Dendritic cell treated with granulocyte-macrophage colony-stimulating factor and Interleukin-4, amounts not matched to agents 40 ng/mL and 50 ng/mL, for 4 days (primary cell): Measurements from ENCODE around the gene TPO.
"Not testable (repeated sequence)": the region's sequence is repeated elsewhere in the genome, so short reads cannot be mapped to it uniquely, and the experiment has no call there.

Source experiments
- H3K27ac Mint-ChIP-seq: one replicate; pipeline ENCODE4 v1.8.0; 2022; ENCODE audit warnings: mild to moderate bottlenecking, mixed read lengths
- H3K27me3 Mint-ChIP-seq: one replicate; pipeline ENCODE4 v1.8.0; 2022; ENCODE audit warnings: mild to moderate bottlenecking, mixed read lengths
- H3K36me3 Mint-ChIP-seq: one replicate; pipeline ENCODE4 v1.8.0; 2022; ENCODE audit warnings: low read depth, mixed read lengths
- H3K4me1 Mint-ChIP-seq: one replicate; pipeline ENCODE4 v1.8.0; 2022; ENCODE audit warnings: low read depth, mixed read lengths
- H3K4me3 Mint-ChIP-seq: one replicate; pipeline ENCODE4 v1.8.0; 2022; ENCODE audit warnings: mild to moderate bottlenecking, moderate library complexity, mixed read lengths
- H3K9me3 Mint-ChIP-seq: one replicate; pipeline ENCODE4 v1.8.0; 2022; ENCODE audit warnings: mixed read lengths
- intact Hi-C: fragments of 100-400 bp; cut with micrococcal nuclease; formaldehyde crosslinking; loops from one replicate; pipeline ENCODE4 v1.15.0; 2022

Gene TPO

GRCh38 chr2:1488851-1489250 lies 75.6 kb downstream of the TPO start:
- H3K27ac Mint-ChIP-seq, result no peak overlapping the region
- no peak overlapping the region for H3K4me3 Mint-ChIP-seq

GRCh38 chr2:1489486-1489885 lies 76.2 kb downstream of the TPO start:
- Mint-ChIP-seq H3K4me3 (no peak overlapping the region), H3K4me1 (no peaks in the 10 kb centered on the region), H3K27ac (no peak overlapping the region), H3K36me3 (no peaks in the 10 kb centered on the region), H3K9me3 (no peaks in the 10 kb centered on the region), H3K27me3 (no peaks in the 10 kb centered on the region)
- intact Hi-C loops, result no loop called here

More at GRCh38 chr2:1488851-1489250, 75.6 kb downstream of the TPO start:
- intact Hi-C loops, result no loop called here
- Mint-ChIP-seq H3K9me3 (no peaks in the 10 kb centered on the region), H3K4me1 (no peaks in the 10 kb centered on the region), H3K36me3 (no peaks in the 10 kb centered on the region), H3K27me3 (no peaks in the 10 kb centered on the region)

- H3K9me3 Mint-ChIP-seq, intact Hi-C loops, H3K4me1 Mint-ChIP-seq, H3K27ac Mint-ChIP-seq, H3K36me3 Mint-ChIP-seq, H3K27me3 Mint-ChIP-seq, H3K4me3 Mint-ChIP-seq: not testable (repeated sequence)
Measured at GRCh38 chr2:1490381-1490780, 77.1 kb downstream of the TPO start.

DNA sequence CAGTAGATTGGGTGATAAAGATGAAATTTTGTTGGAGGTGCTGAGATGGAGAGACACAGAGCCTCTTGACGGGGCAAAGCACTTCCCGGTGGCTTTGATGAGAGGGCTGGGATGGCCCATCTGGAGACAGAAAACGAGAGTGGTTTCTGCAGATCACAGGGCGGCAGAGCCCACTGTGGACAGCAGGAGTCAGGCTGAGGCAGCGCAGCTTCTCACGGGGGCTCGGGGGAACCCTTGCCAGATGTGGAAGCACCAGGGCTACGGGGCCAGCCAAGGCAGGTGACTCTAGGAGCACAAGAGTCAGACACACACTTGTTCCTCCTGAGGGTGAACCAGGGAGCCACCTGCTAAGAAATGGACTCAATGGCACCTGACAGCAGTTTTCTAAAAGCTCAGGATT lies 78.5 kb downstream of the TPO start:
- no peaks in the 10 kb centered on the region for H3K27me3 Mint-ChIP-seq
- intact Hi-C loops, result no loop called here
- H3K9me3 Mint-ChIP-seq, result no peaks in the 10 kb centered on the region
- no peak overlapping the region for H3K4me3 Mint-ChIP-seq
- H3K36me3 Mint-ChIP-seq, result no peaks in the 10 kb centered on the region
- H3K4me1 Mint-ChIP-seq, result no peaks in the 10 kb centered on the region
- no peak overlapping the region for H3K27ac Mint-ChIP-seq

DNA sequence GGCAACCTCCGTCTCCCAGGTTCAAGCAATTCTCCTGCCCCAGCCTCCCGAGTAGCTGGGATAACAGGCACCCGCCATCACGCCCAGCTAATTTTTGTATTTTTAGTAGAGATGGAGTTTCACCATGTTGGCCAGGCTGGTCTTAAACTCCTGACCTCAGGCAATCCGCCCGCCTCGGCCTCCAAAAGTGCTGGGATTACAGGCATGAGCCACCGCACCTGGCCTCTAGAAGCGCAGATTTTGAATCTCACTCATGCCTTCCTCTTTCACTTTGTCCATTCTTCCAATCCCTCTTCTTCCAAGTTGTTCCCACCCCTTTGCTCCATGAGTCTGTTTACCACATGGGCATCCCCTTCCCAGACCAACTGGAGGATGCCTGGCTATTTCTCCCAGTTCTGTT lies 79.0 kb downstream of the TPO start:
- H3K9me3 Mint-ChIP-seq, H3K4me1 Mint-ChIP-seq, H3K36me3 Mint-ChIP-seq, H3K4me3 Mint-ChIP-seq, intact Hi-C loops, H3K27me3 Mint-ChIP-seq, H3K27ac Mint-ChIP-seq: not testable (repeated sequence)

DNA sequence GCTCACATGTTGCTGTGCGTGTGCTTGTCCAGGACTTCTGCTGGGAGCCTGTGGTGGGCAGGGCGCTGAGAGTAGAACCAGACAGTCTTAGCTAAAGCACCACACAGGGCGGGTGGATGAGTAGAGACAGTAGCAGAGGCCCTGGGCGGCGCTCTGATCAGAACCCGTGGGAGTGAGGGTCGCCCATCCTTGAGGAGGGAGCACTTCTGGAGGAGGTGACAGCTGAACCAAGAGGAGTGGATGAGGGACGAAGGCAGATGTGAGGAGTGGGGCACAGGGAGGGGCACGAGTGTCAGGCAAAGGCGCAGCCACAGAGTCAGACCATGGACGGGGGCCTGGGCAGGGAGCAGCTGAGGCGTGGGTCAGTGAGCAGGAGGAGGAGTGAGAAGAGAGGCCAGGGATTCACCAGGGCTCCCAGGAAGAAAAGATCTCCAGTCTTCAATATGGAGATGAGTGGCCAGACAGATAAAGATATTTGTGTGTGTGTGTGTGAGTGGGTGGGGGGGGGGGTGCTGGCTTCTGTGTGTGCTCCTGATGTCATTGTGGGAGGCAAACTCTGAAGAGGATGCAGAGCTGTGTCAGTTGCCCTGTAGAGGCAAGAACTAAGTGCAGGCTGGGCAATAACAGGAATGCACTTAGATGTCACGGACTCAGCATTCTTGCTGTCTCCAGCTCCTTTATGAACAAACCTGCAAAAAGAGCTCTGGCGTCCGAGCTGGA lies 79.6 kb downstream of the TPO start:
- H3K27me3 Mint-ChIP-seq, result no peaks in the 10 kb centered on the region
- intact Hi-C loops, result no loop called here
- H3K27ac Mint-ChIP-seq, result no peak overlapping the region
- no peaks in the 10 kb centered on the region for H3K9me3 Mint-ChIP-seq
- H3K36me3 Mint-ChIP-seq, result no peaks in the 10 kb centered on the region
- no peak overlapping the region for H3K4me3 Mint-ChIP-seq
- no peaks in the 10 kb centered on the region for H3K4me1 Mint-ChIP-seq

DNA sequence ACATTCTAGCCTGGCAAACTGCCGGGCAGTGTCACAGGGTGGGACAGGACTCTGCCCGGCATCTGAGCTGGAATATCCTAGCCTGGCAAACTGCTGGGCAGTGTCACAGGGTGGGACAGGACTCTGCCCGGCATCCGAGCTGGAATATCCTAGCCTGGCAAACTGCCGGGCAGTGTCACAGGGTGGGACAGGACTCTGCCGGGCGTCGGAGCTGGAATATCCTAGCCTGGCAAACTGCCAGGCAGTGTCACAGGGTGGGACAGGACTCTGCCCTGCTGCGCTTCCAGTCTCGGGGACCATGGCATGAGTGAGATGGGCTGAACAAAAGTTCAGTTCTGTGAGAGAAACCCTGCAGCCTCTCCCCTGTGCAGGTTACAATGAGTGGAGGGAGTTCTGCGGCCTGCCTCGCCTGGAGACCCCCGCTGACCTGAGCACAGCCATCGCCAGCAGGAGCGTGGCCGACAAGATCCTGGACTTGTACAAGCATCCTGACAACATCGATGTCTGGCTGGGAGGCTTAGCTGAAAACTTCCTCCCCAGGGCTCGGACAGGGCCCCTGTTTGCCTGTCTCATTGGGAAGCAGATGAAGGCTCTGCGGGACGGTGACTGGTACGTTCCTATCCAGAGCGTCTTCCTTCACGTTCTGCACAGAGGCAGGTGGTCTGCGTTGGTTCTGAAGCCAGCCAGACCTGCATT lies 80.3 kb downstream of the TPO start:
- Mint-ChIP-seq H3K27me3 (no peaks in the 10 kb centered on the region), H3K9me3 (no peaks in the 10 kb centered on the region)

GRCh38 chr2:1494257-1494656 lies 81.0 kb downstream of the TPO start:
- Mint-ChIP-seq H3K9me3 (no peaks in the 10 kb centered on the region), H3K4me3 (no peak overlapping the region), H3K27me3 (no peaks in the 10 kb centered on the region), H3K27ac (no peak overlapping the region), H3K4me1 (no peaks in the 10 kb centered on the region), H3K36me3 (no peaks in the 10 kb centered on the region)
- intact Hi-C loops, result no loop called here

More for the DNA sequence above, 80.3 kb downstream of the TPO start:
- no peaks in the 10 kb centered on the region for H3K4me1 Mint-ChIP-seq
- no peak overlapping the region for H3K27ac Mint-ChIP-seq
- H3K4me3 Mint-ChIP-seq, result no peak overlapping the region
- intact Hi-C loops, result no loop called here
- H3K36me3 Mint-ChIP-seq, result no peaks in the 10 kb centered on the region

GRCh38 chr2:1494906-1495305 lies 81.6 kb downstream of the TPO start:
- H3K27me3 Mint-ChIP-seq, result no peaks in the 10 kb centered on the region
- no peak overlapping the region for H3K4me3 Mint-ChIP-seq
- no peaks in the 10 kb centered on the region for H3K4me1 Mint-ChIP-seq
- no peak overlapping the region for H3K27ac Mint-ChIP-seq
- H3K9me3 Mint-ChIP-seq, result no peaks in the 10 kb centered on the region
- H3K36me3 Mint-ChIP-seq, result no peaks in the 10 kb centered on the region
- intact Hi-C loops, result no loop called here

GRCh38 chr2:1495676-1496358 lies 82.6 kb downstream of the TPO start:
- no peak overlapping the region for H3K4me3 Mint-ChIP-seq
- H3K27me3 Mint-ChIP-seq, result no peaks in the 10 kb centered on the region
- no peaks in the 10 kb centered on the region for H3K4me1 Mint-ChIP-seq
- H3K36me3 Mint-ChIP-seq, result no peaks in the 10 kb centered on the region
- no peak overlapping the region for H3K27ac Mint-ChIP-seq
- H3K9me3 Mint-ChIP-seq, result no peaks in the 10 kb centered on the region
- intact Hi-C loops, result no loop called here

DNA sequence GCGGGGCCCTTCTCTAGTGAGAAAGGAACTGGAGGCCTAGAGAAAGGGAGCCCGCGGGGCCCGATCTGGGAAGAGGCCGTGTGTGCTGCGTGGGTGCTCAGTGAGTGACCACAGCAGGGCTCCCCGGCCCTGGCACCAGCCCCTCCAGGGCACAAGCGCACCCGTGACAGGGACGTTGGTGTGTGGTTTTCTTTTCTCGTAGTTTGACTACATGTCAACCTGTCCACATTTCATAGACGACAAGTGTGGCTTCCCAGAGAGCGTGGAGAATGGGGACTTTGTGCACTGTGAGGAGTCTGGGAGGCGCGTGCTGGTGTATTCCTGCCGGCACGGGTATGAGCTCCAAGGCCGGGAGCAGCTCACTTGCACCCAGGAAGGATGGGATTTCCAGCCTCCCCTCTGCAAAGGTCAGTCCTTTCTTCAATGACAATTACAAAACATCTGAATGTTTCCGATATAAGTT lies 83.1 kb downstream of the TPO start:
- no peaks in the 10 kb centered on the region for H3K27me3 Mint-ChIP-seq
- no peaks in the 10 kb centered on the region for H3K4me1 Mint-ChIP-seq
- H3K36me3 Mint-ChIP-seq, result no peaks in the 10 kb centered on the region
- no peak overlapping the region for H3K4me3 Mint-ChIP-seq
- H3K9me3 Mint-ChIP-seq, result no peaks in the 10 kb centered on the region
- intact Hi-C loops, result no loop called here
- no peak overlapping the region for H3K27ac Mint-ChIP-seq

GRCh38 chr2:1497122-1497611 lies 83.9 kb downstream of the TPO start:
- no peak overlapping the region for H3K27ac Mint-ChIP-seq
- H3K4me1 Mint-ChIP-seq, result no peaks in the 10 kb centered on the region
- intact Hi-C loops, result no loop called here
- no peaks in the 10 kb centered on the region for H3K9me3 Mint-ChIP-seq
- no peak overlapping the region for H3K4me3 Mint-ChIP-seq
- no peaks in the 10 kb centered on the region for H3K36me3 Mint-ChIP-seq
- H3K27me3 Mint-ChIP-seq, result no peaks in the 10 kb centered on the region

DNA sequence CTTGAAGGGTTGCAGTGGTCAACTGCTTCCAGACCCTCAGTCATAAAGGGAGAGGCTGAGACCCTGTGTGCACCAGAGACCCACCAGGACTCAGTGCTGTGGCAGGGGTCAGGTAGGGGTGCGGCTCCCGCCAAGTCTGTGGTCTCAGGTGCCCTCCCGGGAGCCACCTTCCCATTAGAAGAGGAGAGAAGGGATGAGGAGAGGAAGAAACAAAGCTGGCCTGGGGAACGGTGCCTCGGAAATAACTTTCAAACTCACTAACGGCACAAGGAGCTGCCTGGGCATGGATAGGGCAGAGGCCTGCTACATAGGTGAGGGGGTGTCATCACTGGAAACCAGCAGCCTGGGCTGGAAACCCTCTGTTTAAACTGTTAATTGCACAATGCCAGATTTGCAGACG lies 84.9 kb downstream of the TPO start:
- no peak overlapping the region for H3K4me3 Mint-ChIP-seq
- H3K4me1 Mint-ChIP-seq, result no peaks in the 10 kb centered on the region
- no peaks in the 10 kb centered on the region for H3K27me3 Mint-ChIP-seq

DNA sequence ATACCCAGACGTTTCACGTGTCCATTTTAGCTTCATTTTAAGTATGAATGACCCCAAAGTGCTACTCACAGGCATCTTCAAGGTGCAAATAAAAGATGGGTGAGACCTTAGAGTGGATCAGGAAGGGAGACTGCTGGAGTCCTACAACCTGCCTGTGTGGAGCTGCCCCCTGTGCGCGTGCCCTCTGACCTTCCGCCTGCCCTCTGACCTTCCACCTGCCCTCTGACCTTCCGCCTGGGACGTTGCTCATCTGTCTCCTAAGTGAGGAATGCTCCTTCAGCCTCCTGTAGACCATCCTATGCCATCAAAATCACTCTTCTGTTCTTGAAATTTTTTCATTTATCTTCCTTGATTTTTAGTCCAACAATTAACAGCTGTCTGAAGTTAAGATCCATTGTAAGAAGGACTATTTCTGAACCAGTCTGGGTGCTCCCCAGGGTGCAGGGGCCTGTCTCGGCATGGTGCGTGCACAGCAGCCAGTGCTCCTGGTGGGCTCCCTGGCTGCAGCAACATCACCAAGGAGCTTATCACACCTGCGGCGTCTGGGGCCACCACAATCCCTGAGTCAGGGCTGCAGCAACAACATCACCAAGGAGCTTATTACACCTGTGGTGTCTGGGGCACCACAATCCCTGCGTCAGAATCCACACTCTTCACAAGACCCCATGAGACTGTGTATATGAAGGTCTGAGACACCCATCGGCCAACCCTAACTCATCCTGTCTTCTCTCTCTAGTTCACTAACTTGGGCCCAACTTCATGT lies 86.0 kb downstream of the TPO start:
- H3K4me3 Mint-ChIP-seq, result no peak overlapping the region
- no peaks in the 10 kb centered on the region for H3K36me3 Mint-ChIP-seq
- H3K9me3 Mint-ChIP-seq, result no peaks in the 10 kb centered on the region
- intact Hi-C loops, result no loop called here
- H3K4me1 Mint-ChIP-seq, result no peaks in the 10 kb centered on the region
- no peaks in the 10 kb centered on the region for H3K27me3 Mint-ChIP-seq
- H3K27ac Mint-ChIP-seq, result no peak overlapping the region

More for the DNA sequence above, 84.9 kb downstream of the TPO start:
- intact Hi-C loops, result no loop called here
- Mint-ChIP-seq H3K27ac (no peak overlapping the region), H3K9me3 (no peaks in the 10 kb centered on the region), H3K36me3 (no peaks in the 10 kb centered on the region)
